ENCODE results near the gene DIABLO. TPM values are rescaled to one million over a fixed set of nuclear protein-coding genes. Genes with fewer than 3 reads are reported as not detected.

DIABLO gene
- total RNA-seq, 1 experiment from 2014 or later = 60.1 TPM

- Histone ChIP-seq H2AFZ (ENCODE audit: low read depth, low read length, poor library complexity, severe bottlenecking) (no peak overlapping the region), H4K20me1 (ENCODE audit: insufficient read depth) (no peaks in the 10 kb centered on the region), H3K79me2 (ENCODE audit: insufficient read depth, low read length) (no peaks in the 10 kb centered on the region), H3K9me2 (ENCODE audit: insufficient read depth) (no peaks in the 10 kb centered on the region), H3K4me2 (ENCODE audit: low read length) (no peak overlapping the region), H3K36me3 (ENCODE audit: control insufficient read depth in 1 of 2, insufficient read depth in 2 of 2, low read length in 2 of 2) (no peaks in the 10 kb centered on the region), H3K4me1 (ENCODE audit: control insufficient read depth in 1 of 2, insufficient read depth in 2 of 2, low read length in 2 of 2) (no peaks in the 10 kb centered on the region), H3K27me3 (ENCODE audit: insufficient read depth, low read length) (no peaks in the 10 kb centered on the region), H3K9ac (ENCODE audit: low read length) (no peak overlapping the region), H3K27ac (ENCODE audit: low read depth, low read length) (no peak overlapping the region), H3K4me3 (replicated peaks in 1 of 2; ENCODE audit: low read depth in 1 of 2, low read length in 2 of 2) (no peak overlapping the region), H3K9me3 (ENCODE audit: control insufficient read depth in 1 of 2, insufficient read depth in 1 of 2, low read depth in 1 of 2, low read length in 2 of 2) (no peaks in the 10 kb centered on the region)
- ChIA-PET RAD21 (ENCODE audit: low non-redundant PET in 1 of 2, low total read pairs in 2 of 2, uncharacterized antibody in 2 of 2, unreplicated experiment in 2 of 2) (no interaction called here), POLR2A (no interaction called here), CTCF (no interaction called here)
- no TSS peak for BruUV-seq (replicated peaks)
- ATAC-seq (no peak), DNase-seq (ENCODE audit: low read depth, low spot score) (no peak)
- intact Hi-C loops (cut with micrococcal nuclease) = no loop called here
- TF ChIP-seq, protein P1, sequence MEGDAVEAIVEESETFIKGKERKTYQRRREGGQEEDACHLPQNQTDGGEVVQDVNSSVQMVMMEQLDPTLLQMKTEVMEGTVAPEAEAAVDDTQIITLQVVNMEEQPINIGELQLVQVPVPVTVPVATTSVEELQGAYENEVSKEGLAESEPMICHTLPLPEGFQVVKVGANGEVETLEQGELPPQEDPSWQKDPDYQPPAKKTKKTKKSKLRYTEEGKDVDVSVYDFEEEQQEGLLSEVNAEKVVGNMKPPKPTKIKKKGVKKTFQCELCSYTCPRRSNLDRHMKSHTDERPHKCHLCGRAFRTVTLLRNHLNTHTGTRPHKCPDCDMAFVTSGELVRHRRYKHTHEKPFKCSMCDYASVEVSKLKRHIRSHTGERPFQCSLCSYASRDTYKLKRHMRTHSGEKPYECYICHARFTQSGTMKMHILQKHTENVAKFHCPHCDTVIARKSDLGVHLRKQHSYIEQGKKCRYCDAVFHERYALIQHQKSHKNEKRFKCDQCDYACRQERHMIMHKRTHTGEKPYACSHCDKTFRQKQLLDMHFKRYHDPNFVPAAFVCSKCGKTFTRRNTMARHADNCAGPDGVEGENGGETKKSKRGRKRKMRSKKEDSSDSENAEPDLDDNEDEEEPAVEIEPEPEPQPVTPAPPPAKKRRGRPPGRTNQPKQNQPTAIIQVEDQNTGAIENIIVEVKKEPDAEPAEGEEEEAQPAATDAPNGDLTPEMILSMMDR (IDR thresholded peaks at IDR 0.05 in 2 of 3, conservative IDR thresholded peaks at IDR 0.05 in 1 of 3; ENCODE audit: borderline replicate concordance in 1 of 3, insufficient read depth in 1 of 3, low read depth in 2 of 3, low read length in 2 of 3) = no peak
- no peak for TF ChIP-seq CBX3 (IDR thresholded peaks at IDR 0.05; ENCODE audit: low read depth)
Measured at GRCh38 chr12:122183588-122183940, 42.3 kb downstream of the DIABLO start.

GRCh38 chr12:122182887-122183587 lies 42.8 kb downstream of the DIABLO start, which contains the start of gene LRRC43:
Gene LRRC43, plus strand, starts transcription at chr12:122183123. Its CDS starts 22 bp downstream, at chr12:122183145.
- Histone ChIP-seq H3K36me3 (ENCODE audit: control insufficient read depth in 1 of 2, insufficient read depth in 2 of 2, low read length in 2 of 2) (no peaks in the 10 kb centered on the region), H3K4me2 (ENCODE audit: low read length) (no peak within 1 kb of the TSS), H3K9ac (ENCODE audit: low read length) (no peak within 1 kb of the TSS), H2AFZ (ENCODE audit: low read depth, low read length, poor library complexity, severe bottlenecking) (no peak within 1 kb of the TSS), H3K27me3 (ENCODE audit: insufficient read depth, low read length) (no peaks in the 10 kb centered on the region), H3K27ac (ENCODE audit: low read depth, low read length) (no peak within 1 kb of the TSS), H3K9me3 (ENCODE audit: control insufficient read depth in 1 of 2, insufficient read depth in 1 of 2, low read depth in 1 of 2, low read length in 2 of 2) (no peaks in the 10 kb centered on the region), H3K9me2 (ENCODE audit: insufficient read depth) (no peaks in the 10 kb centered on the region), H3K79me2 (ENCODE audit: insufficient read depth, low read length) (no peaks in the 10 kb centered on the region), H3K4me1 (ENCODE audit: control insufficient read depth in 1 of 2, insufficient read depth in 2 of 2, low read length in 2 of 2) (no peaks in the 10 kb centered on the region), H4K20me1 (ENCODE audit: insufficient read depth) (no peaks in the 10 kb centered on the region), H3K4me3 (replicated peaks in 1 of 2; ENCODE audit: low read depth in 1 of 2, low read length in 2 of 2) (no peak within 1 kb of the TSS)
- intact Hi-C loops (cut with micrococcal nuclease) = no loop called here
- ChIA-PET POLR2A (no interaction called here), RAD21 (ENCODE audit: low non-redundant PET in 1 of 2, low total read pairs in 2 of 2, uncharacterized antibody in 2 of 2, unreplicated experiment in 2 of 2) (no interaction called here), CTCF (interaction anchor here (0.5 kb wide), 1 partner anchor 112 kb away, joined by 3 read pairs; no protein-coding TSS in a partner anchor)
- DNase-seq (ENCODE audit: low read depth, low spot score) (no peak), ATAC-seq (no peak)
- BruUV-seq (replicated peaks) = no TSS peak
- TF ChIP-seq, protein P2, sequence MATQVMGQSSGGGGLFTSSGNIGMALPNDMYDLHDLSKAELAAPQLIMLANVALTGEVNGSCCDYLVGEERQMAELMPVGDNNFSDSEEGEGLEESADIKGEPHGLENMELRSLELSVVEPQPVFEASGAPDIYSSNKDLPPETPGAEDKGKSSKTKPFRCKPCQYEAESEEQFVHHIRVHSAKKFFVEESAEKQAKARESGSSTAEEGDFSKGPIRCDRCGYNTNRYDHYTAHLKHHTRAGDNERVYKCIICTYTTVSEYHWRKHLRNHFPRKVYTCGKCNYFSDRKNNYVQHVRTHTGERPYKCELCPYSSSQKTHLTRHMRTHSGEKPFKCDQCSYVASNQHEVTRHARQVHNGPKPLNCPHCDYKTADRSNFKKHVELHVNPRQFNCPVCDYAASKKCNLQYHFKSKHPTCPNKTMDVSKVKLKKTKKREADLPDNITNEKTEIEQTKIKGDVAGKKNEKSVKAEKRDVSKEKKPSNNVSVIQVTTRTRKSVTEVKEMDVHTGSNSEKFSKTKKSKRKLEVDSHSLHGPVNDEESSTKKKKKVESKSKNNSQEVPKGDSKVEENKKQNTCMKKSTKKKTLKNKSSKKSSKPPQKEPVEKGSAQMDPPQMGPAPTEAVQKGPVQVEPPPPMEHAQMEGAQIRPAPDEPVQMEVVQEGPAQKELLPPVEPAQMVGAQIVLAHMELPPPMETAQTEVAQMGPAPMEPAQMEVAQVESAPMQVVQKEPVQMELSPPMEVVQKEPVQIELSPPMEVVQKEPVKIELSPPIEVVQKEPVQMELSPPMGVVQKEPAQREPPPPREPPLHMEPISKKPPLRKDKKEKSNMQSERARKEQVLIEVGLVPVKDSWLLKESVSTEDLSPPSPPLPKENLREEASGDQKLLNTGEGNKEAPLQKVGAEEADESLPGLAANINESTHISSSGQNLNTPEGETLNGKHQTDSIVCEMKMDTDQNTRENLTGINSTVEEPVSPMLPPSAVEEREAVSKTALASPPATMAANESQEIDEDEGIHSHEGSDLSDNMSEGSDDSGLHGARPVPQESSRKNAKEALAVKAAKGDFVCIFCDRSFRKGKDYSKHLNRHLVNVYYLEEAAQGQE (IDR thresholded peaks at IDR 0.05; ENCODE audit: low read depth) = no peak
- TF ChIP-seq JUND (IDR thresholded peaks at IDR 0.05) = no peak
- no peak for TF ChIP-seq YY1 (IDR thresholded peaks at IDR 0.05; ENCODE audit: extremely low read depth, insufficient replicate concordance, low read depth, low read length)
- no peak for TF ChIP-seq RAD21 (IDR thresholded peaks at IDR 0.05; ENCODE audit: low read depth)
- TF ChIP-seq ZFX (IDR thresholded peaks at IDR 0.05) = no peak
- TF ChIP-seq, protein P1 (IDR thresholded peaks at IDR 0.05 in 2 of 3, conservative IDR thresholded peaks at IDR 0.05 in 1 of 3; ENCODE audit: borderline replicate concordance in 1 of 3, insufficient read depth in 1 of 3, low read depth in 2 of 3, low read length in 2 of 3) = no peak

Data from HCT116 (cell line).